MM.1S (cell line): ENCODE results near the gene HPSE.

ENCODE experiments used
- EZH2 ChIP-seq: fragments of 300-600 bp; sonication (generic); optimal IDR thresholded peaks from 2 replicates; pipeline ENCODE3; 2017; ENCODE audit warnings: low read depth, mild to moderate bottlenecking, antibody characterized with exemption, low read length, mixed read lengths
- EZH2phosphoT487 ChIP-seq: fragments of 300-600 bp; sonication (generic); IDR thresholded peaks from 2 replicates; pipeline ENCODE4 v1.6.1; 2018; ENCODE audit warnings: antibody characterized with exemption, low read length
- TF ChIP-seq, protein P1 (sequence below): fragments of 300-600 bp; sonication (generic); IDR thresholded peaks from 2 replicates; pipeline ENCODE4 v1.5.1; 2016; ENCODE audit warnings: antibody characterized with exemption, low read length, mixed read lengths

GRCh38 chr4:83356899-83357661, 22.4 kb upstream of the HPSE start:
- TF ChIP-seq, protein P1, sequence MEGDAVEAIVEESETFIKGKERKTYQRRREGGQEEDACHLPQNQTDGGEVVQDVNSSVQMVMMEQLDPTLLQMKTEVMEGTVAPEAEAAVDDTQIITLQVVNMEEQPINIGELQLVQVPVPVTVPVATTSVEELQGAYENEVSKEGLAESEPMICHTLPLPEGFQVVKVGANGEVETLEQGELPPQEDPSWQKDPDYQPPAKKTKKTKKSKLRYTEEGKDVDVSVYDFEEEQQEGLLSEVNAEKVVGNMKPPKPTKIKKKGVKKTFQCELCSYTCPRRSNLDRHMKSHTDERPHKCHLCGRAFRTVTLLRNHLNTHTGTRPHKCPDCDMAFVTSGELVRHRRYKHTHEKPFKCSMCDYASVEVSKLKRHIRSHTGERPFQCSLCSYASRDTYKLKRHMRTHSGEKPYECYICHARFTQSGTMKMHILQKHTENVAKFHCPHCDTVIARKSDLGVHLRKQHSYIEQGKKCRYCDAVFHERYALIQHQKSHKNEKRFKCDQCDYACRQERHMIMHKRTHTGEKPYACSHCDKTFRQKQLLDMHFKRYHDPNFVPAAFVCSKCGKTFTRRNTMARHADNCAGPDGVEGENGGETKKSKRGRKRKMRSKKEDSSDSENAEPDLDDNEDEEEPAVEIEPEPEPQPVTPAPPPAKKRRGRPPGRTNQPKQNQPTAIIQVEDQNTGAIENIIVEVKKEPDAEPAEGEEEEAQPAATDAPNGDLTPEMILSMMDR = no peak
- TF ChIP-seq EZH2 = no peak
- no peak for TF ChIP-seq EZH2phosphoT487
